Activated CD8-positive, alpha-beta T cell treated with anti-CD3 and anti-CD28 coated beads, Interleukin-2, amount 10 ng/mL, durations not matched to agents 7 days and 5 days (primary cell): Measurements from ENCODE around the gene PKD2L1. TPM values are rescaled to one million over a fixed set of nuclear protein-coding genes. Genes with fewer than 3 reads are reported as not detected.
"Not testable (repeated sequence)": the region's sequence is repeated elsewhere in the genome, so short reads cannot be mapped to it uniquely, and the experiment has no call there.

ENCODE experiments used
- ATAC-seq: fragments of 150-1000 bp; cut with Tn5 transposase; one replicate; pipeline ENCODE4 v1.10.0; 2021; ENCODE audit warnings: moderate library complexity
- CTCF ChIA-PET: fragments of 350-600 bp; sonication (Branson Sonifier 250); formaldehyde crosslinking; loops from one replicate; lab custom pipeline; 2021; ENCODE audit warnings: antibody characterized with exemption; lab: Charles Lee
- POLR2A ChIA-PET: fragments of 350-600 bp; sonication (Branson Sonifier 250); formaldehyde crosslinking; loops from one replicate; lab custom pipeline; 2021; ENCODE audit warnings: antibody characterized with exemption; lab: Charles Lee
- DNase-seq: peaks from one replicate; pipeline ENCODE4 v3.0.0-alpha.2; 2020
- H3K27ac Mint-ChIP-seq: one replicate; pipeline ENCODE4 v1.8.0; 2021; ENCODE audit warnings: mild to moderate bottlenecking, mixed read lengths
- H3K27me3 Mint-ChIP-seq: one replicate; pipeline ENCODE4 v1.8.0; 2021; ENCODE audit warnings: low read depth, mixed read lengths
- H3K36me3 Mint-ChIP-seq: one replicate; pipeline ENCODE4 v1.8.0; 2021; ENCODE audit warnings: low read depth, mixed read lengths
- H3K4me1 Mint-ChIP-seq: one replicate; pipeline ENCODE4 v1.8.0; 2021; ENCODE audit warnings: low read depth, mixed read lengths
- H3K4me3 Mint-ChIP-seq: one replicate; pipeline ENCODE4 v1.8.0; 2021; ENCODE audit warnings: mild to moderate bottlenecking, mixed read lengths
- H3K9me3 Mint-ChIP-seq: one replicate; pipeline ENCODE4 v1.8.0; 2022; ENCODE audit warnings: mixed read lengths; ENCODE audit not compliant: insufficient read depth
- total RNA-seq, 2 experiments: library from RNA; stranded (reverse); gene quantifications; one replicate each; pipeline ENCODE4 v1.2.3, GENCODE V29; 2021

Gene PKD2L1
- total RNA-seq, 2 experiments from 2014 or later: 0.10 to 0.68 TPM

DNA sequence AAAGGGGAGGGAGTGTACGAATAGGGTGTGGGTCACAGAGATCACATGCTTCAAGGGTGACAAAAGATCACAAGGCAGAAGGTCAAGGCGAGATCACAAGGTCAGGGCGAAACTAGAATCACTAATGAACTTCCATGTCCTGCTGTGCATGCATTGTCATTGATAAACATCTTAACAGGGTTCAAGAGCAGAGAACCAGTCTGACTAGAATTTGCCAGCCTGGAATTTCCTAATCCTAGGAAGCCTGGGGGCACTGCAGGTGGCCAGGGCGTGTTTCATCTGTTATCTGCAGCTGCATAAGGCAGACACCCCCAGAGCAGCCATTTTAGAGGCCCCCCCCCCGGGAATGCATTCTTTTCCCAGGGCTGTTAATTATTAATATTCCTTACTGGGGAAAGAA is 28.9 kb downstream of the PKD2L1 start:
- ATAC-seq, POLR2A ChIA-PET, H3K4me3 Mint-ChIP-seq, H3K4me1 Mint-ChIP-seq, CTCF ChIA-PET, H3K9me3 Mint-ChIP-seq, H3K27ac Mint-ChIP-seq, DNase-seq, H3K36me3 Mint-ChIP-seq: not testable (repeated sequence)
- peaks cover 35% of the 10 kb centered on the region for H3K27me3 Mint-ChIP-seq

DNA sequence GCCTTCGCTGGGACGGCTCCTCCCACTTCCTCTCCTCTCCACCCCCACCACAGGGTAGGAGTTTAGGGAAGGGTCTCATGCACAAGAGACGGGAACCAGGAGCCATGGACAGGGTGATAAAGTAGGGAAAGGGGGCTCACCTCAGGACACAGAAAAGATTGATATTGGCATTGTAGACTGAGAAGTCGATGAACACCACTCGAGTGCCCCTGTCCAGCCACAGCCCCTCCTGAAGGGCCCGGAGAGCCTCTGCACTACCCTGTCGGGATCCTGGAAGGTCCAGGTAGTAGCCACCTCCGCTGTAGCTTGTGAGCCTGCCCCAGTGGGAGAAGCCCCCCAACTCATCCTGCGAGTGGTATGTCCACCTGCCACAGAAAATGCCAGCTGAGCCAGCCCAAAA is 32.8 kb downstream of the PKD2L1 start:
- ATAC-seq (no peak), DNase-seq (no peak)
- H3K4me3 Mint-ChIP-seq: no peak overlapping the region
- H3K27me3 Mint-ChIP-seq: peaks cover 32% of the 10 kb centered on the region
- ChIA-PET POLR2A (interaction anchor here (1.5 kb wide), 1 partner anchor 10 kb away, joined by 5 read pairs; no protein-coding TSS in a partner anchor), CTCF (no interaction called here)
- H3K27ac Mint-ChIP-seq: no peak overlapping the region
- no peaks in the 10 kb centered on the region for H3K36me3 Mint-ChIP-seq
- no peaks in the 10 kb centered on the region for H3K4me1 Mint-ChIP-seq
- H3K9me3 Mint-ChIP-seq: no peaks in the 10 kb centered on the region

DNA sequence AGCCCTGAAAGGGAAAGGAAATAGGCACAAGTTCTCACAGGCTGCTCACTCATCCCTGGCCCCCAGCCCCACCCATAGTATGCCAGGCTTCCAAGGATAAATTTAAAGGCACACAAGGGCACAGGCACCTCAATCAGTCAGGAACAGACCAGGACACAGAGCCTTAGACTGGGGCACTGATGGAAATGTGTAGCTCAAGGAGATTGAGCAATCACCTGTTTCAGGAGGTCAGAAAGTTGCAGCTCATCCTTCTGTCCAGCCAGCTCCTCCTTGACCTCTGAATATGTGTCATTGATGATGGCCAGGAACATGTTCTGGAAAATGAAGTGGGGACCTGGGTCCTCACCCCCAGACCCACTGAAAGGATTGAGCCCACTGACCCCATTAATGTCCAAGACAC is 37.0 kb downstream of the PKD2L1 start:
- Mint-ChIP-seq H3K27ac (no peak overlapping the region), H3K9me3 (no peaks in the 10 kb centered on the region), H3K36me3 (no peaks in the 10 kb centered on the region), H3K4me1 (no peaks in the 10 kb centered on the region), H3K27me3 (peaks cover 27% of the 10 kb centered on the region), H3K4me3 (no peak overlapping the region)
- ChIA-PET POLR2A (no interaction called here), CTCF (no interaction called here)
- DNase-seq: no peak
- ATAC-seq: no peak

DNA sequence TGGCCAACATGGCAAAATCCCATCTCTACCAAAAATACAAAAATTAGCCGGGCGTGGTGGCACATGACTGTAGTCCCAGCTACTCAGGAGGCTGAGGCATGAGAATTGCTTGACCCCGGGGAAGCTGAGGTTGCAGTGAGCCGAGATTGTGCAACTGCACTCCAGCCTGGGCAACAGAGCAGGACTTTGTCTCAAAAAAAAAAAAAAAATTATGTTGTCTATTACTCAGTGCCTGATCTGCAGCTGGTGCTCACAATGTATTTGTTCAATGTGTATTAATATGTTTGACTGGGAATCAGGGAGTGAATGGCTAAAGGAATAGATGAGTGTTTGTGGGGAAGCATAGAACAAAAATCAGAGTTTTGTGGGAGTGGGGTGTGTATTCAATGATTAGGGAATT is 37.7 kb downstream of the PKD2L1 start:
- H3K36me3 Mint-ChIP-seq, H3K4me3 Mint-ChIP-seq, H3K4me1 Mint-ChIP-seq, CTCF ChIA-PET, H3K27ac Mint-ChIP-seq, POLR2A ChIA-PET, DNase-seq, ATAC-seq, H3K9me3 Mint-ChIP-seq: not testable (repeated sequence)
- peaks cover 26% of the 10 kb centered on the region for H3K27me3 Mint-ChIP-seq

DNA sequence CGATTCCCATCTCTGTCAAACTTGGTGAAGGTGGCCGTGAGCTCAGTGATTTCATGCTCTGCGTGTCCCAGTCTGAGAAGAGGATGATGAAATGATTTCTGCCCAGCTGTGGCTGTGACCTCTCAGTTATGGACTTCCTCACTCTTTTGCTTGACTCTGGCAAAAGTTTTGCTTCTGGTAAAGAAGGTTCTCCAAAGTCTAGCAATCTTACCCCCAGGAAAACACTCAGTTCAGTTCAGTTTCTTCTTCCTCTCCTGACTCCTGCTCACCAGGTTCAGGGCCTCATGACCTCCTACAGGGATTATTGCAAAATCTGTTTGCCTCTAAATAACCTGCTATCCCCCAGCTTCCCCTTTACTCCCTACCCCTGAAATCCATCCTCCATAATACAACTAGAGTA is 38.7 kb downstream of the PKD2L1 start:
- ATAC-seq (no peak), DNase-seq (no peak)
- peaks cover 2% of the 10 kb centered on the region for H3K36me3 Mint-ChIP-seq
- H3K27ac Mint-ChIP-seq: no peak overlapping the region
- peaks cover 26% of the 10 kb centered on the region for H3K27me3 Mint-ChIP-seq
- ChIA-PET CTCF (interaction anchor here (1.0 kb wide), 1 partner anchor 143 kb away, joined by 3 read pairs; no protein-coding TSS in a partner anchor), POLR2A (no interaction called here)
- H3K9me3 Mint-ChIP-seq: no peaks in the 10 kb centered on the region
- no peak overlapping the region for H3K4me3 Mint-ChIP-seq
- H3K4me1 Mint-ChIP-seq: peaks cover 10% of the 10 kb centered on the region

DNA sequence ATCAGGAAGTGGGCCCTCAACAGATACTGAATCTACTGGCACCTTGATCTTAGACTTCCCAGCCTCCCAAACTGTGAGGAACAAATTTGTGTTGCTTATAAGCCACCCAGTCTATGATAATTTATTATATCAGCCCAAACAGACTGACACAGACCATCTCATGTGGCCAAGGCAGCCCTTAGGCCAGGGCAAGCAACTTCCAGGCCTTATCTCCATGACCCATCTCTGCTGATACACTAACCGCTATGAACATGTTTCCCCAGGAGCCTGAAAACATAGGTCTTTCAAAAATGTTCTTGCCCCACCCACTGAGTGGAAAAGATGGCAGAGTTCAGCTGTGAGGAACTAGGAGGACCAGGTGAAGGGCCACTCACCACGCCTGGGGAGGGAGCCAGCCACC is 40.4 kb downstream of the PKD2L1 start:
- ATAC-seq: no peak
- POLR2A ChIA-PET: no interaction called here

DNA sequence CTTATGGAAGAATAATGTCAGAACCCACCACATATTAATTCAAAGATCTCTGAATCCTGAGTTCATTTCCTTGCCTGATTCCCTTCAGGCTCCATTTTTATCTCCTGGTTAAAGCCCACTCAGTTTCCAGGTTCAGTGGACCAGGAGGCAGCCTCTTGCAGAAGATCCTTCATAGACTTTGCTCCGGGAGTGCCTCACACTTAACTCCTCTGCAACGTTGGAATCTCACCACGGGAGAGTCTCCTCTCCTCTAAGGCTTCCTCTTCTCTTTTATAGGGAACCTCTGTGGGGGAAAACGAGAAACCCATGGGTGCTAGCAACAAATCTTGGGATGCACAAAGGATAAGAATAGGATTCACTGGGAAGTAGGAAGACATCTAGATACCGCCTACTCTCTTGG is 41.8 kb downstream of the PKD2L1 start:
- no peak overlapping the region for H3K4me3 Mint-ChIP-seq
- DNase-seq: no peak
- H3K36me3 Mint-ChIP-seq: peaks cover 19% of the 10 kb centered on the region
- no peak overlapping the region for H3K27ac Mint-ChIP-seq
- POLR2A ChIA-PET: interaction anchor here (0.6 kb wide), 1 partner anchor 255 kb away, joined by 3 read pairs; no protein-coding TSS in a partner anchor
- H3K27me3 Mint-ChIP-seq: peaks cover 12% of the 10 kb centered on the region
- H3K4me1 Mint-ChIP-seq: peaks cover 28% of the 10 kb centered on the region
- CTCF ChIA-PET: no interaction called here
- ATAC-seq: no peak
- no peaks in the 10 kb centered on the region for H3K9me3 Mint-ChIP-seq

More for the DNA sequence above, 40.4 kb downstream of the PKD2L1 start:
- H3K27me3 Mint-ChIP-seq: peaks cover 18% of the 10 kb centered on the region
- H3K9me3 Mint-ChIP-seq: no peaks in the 10 kb centered on the region
- H3K36me3 Mint-ChIP-seq: peaks cover 16% of the 10 kb centered on the region
- DNase-seq: no peak
- CTCF ChIA-PET: interaction anchor here (0.7 kb wide), 1 partner anchor 229 kb away, joined by 3 read pairs; no protein-coding TSS in a partner anchor
- peaks cover 22% of the 10 kb centered on the region for H3K4me1 Mint-ChIP-seq
- H3K27ac Mint-ChIP-seq: no peak overlapping the region
- no peak overlapping the region for H3K4me3 Mint-ChIP-seq

DNA sequence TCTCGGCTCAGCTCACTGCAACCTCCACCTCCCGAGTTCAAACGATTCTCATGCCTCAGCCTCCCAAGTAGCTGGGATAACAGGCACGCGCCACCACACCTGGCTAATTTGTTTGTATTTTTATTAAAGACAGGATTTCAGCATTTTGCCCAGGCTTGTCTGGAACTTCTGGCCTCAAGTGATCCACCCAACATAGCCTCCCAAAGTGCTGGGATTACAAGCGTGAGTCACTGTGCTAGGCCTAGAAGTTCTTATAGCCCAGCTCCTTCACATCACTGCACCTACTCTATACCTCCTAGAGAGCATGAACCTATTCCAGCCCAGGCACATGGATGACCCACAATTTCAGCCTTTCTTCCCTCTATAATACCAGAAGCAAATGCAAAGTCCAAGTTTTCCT is 42.3 kb downstream of the PKD2L1 start:
- CTCF ChIA-PET: no interaction called here
- POLR2A ChIA-PET: interaction anchor here (1.2 to 1.4 kb wide), 3 partner anchors 16 to 222 kb away, joined by 4 to 5 read pairs (median 4); no protein-coding TSS in a partner anchor
- no peaks in the 10 kb centered on the region for H3K9me3 Mint-ChIP-seq
- peaks cover 28% of the 10 kb centered on the region for H3K4me1 Mint-ChIP-seq
- ATAC-seq (no peak), DNase-seq (no peak)
- peaks cover 9% of the 10 kb centered on the region for H3K27me3 Mint-ChIP-seq
- H3K36me3 Mint-ChIP-seq: peaks cover 19% of the 10 kb centered on the region
- no peak overlapping the region for H3K27ac Mint-ChIP-seq
- H3K4me3 Mint-ChIP-seq: peak overlapping the region; percentile 16

DNA sequence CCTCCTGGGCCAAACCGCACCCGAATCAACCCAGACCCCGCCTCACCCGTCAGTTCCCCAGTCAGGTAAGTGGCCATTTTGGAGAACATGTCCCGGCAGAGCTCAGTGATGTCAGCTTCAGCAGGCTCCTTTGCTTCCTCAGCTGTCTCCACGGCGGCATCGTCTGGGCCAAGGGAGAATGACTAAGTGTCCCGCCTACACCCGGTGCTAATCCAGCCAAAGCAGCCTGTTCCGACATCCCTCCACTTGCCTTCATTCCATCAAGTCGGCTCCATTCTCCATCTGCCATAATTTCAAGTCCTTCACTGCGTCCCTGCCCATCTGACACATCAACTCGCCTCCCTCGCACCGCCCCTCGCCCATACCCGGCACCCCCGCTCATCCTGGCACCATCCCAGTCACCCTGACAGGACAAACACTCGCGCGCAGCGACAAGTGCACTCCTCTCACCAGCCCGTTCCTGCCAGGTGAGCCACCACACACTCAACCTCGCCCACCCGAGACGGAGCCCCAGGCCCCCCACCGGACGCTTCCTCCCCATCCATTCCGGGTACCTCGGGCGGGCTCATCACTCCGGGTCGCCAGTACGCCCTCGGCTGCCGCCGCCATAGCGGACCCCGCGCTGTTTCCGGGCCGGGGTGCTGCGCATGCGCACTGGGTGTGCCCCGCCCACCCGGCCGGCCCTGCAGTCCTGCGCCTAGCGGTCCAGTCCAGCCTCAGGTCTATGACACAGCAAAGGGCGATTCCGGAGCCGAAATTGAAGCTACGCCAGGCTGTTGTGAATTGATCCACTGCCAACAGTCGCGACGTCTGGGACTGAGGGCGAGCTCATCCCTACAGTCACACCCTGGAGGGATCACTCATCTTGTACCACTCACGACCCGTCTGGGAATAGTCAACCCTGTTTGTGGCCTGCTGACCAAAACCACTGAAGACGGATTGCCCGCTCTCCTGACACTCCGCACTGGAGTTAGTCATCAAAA is 43.7 kb downstream of the PKD2L1 start, which contains the start of gene BLOC1S2:
BLOC1S2 (minus strand) TSS at position 630 of the 983 bp plus-strand sequence; CDS start at position 609, 21 bp downstream.
- peak; percentile 85 for DNase-seq
- ChIA-PET CTCF (interaction anchor here (0.6 to 1.1 kb wide), 2 partner anchors 147 to 232 kb away, joined by 4 to 5 read pairs; no protein-coding TSS in a partner anchor), POLR2A (interaction anchor here (0.6 to 1.8 kb wide), 11 partner anchors 10 to 223 kb away, joined by 3 to 7 read pairs (median 4); partner anchors contain the start of genes CWF19L1 and SCD)
- H3K27ac Mint-ChIP-seq: peak within 1 kb of the TSS; percentile 99
- H3K36me3 Mint-ChIP-seq: peaks cover 19% of the 10 kb centered on the region
- peak within 1 kb of the TSS; percentile 98 for H3K4me3 Mint-ChIP-seq
- no peaks in the 10 kb centered on the region for H3K27me3 Mint-ChIP-seq
- peak; percentile 95 for ATAC-seq
- H3K9me3 Mint-ChIP-seq: no peaks in the 10 kb centered on the region
- H3K4me1 Mint-ChIP-seq: peaks cover 28% of the 10 kb centered on the region

DNA sequence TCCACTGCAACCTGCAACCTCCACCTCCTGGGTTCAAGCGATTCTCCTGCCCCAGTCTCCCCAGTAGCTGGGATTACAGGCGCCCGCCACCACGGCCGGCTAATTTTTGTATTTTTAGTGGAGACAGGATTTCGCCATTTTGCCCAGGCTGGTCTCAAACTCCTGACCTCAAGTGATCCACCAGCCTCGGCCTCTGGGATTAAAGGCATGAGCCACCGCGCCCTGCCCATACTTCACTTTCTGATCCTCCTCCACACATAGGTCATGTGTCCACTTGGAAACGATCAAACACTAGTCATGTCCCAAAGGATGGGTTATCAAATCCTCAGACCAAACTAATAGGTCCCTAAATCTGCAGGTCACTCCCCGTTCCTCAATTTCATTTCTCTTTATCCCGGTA is 44.7 kb downstream of the PKD2L1 start:
- CTCF ChIA-PET: interaction anchor here (0.6 kb wide), 1 partner anchor 233 kb away, joined by 5 read pairs; no protein-coding TSS in a partner anchor
- peak overlapping the region; percentile 99 for H3K27ac Mint-ChIP-seq

DNA sequence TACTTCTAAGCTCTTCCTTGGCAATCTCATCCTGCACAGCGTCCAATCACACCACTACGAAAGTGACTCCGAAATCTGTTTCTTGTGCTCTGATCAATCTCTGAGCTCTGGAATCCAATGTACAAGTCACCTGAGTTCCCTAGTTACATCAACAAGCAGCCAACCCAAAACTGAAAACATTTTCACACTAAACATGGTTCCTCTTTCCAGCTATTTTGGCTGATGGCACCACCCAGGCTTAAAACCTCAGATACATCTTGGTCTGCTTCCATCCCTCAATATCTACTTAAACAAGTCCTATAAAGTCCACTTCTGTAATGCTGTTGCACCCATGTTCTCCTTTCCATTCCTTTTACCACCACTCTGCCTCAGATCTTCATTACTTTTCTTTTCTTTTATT is 47.1 kb downstream of the PKD2L1 start:
- no peak overlapping the region for H3K4me3 Mint-ChIP-seq
- H3K27ac Mint-ChIP-seq: no peak overlapping the region
- no peak for ATAC-seq
- H3K9me3 Mint-ChIP-seq: no peaks in the 10 kb centered on the region
- DNase-seq: no peak
- ChIA-PET CTCF (no interaction called here), POLR2A (interaction anchor here (1.6 kb wide), 1 partner anchor 11 kb away, joined by 5 read pairs; no protein-coding TSS in a partner anchor)
- H3K27me3 Mint-ChIP-seq: no peaks in the 10 kb centered on the region
- peaks cover 41% of the 10 kb centered on the region for H3K36me3 Mint-ChIP-seq
- H3K4me1 Mint-ChIP-seq: peaks cover 28% of the 10 kb centered on the region

More for the DNA sequence above, 44.7 kb downstream of the PKD2L1 start:
- Mint-ChIP-seq H3K4me1 (peaks cover 28% of the 10 kb centered on the region), H3K4me3 (peak overlapping the region; percentile 98), H3K36me3 (peaks cover 27% of the 10 kb centered on the region)
- POLR2A ChIA-PET: interaction anchor here (1.8 kb wide), 1 partner anchor 42 kb away, joined by 6 read pairs; no protein-coding TSS in a partner anchor
- not testable (repeated sequence) for H3K27me3 Mint-ChIP-seq, ATAC-seq, H3K9me3 Mint-ChIP-seq, DNase-seq
